B cell (primary cell): ENCODE results near the gene NUP58. TPM values are rescaled to one million over a fixed set of nuclear protein-coding genes. Genes with fewer than 3 reads are reported as not detected.

ENCODE experiments used
- ATAC-seq: fragments of 200-7000 bp; cut with Tn5 transposase; one replicate; pipeline ENCODE4 v1.10.0; 2021; ENCODE audit warnings: low read depth, mild to moderate bottlenecking, moderate number of reproducible peaks, moderate library complexity
- CTCF ChIA-PET: fragments of 350-600 bp; sonication (Branson Sonifier 250); formaldehyde crosslinking; loops from one replicate; lab custom pipeline; 2021; ENCODE audit warnings: antibody characterized with exemption, inconsistent platforms; lab: Charles Lee
- POLR2A ChIA-PET: fragments of 350-600 bp; sonication (Branson Sonifier 250); formaldehyde crosslinking; loops from one replicate; lab custom pipeline; 2021; ENCODE audit warnings: antibody characterized with exemption; lab: Charles Lee
- DNase-seq: peaks from one replicate; pipeline ENCODE4 v3.0.0; 2013
- H2AFZ ChIP-seq: 2 replicates; pipeline ENCODE4 v1.6.1; 2012; ENCODE audit warnings: mild to moderate bottlenecking, low read depth, low read length; ENCODE audit not compliant: insufficient read depth, poor library complexity, severe bottlenecking
- H3K27ac ChIP-seq, 2 donors: 1 replicate in 1 of 2; 2 replicates in 1 of 2; pipeline ENCODE4 v1.5.1; 2012 to 2013; ENCODE audit warnings: low read length in 2 of 2, mild to moderate bottlenecking in 2 of 2, moderate library complexity in 1 of 2
- H3K27me3 ChIP-seq, 4 experiments: fragments of 200-600 bp in 1 of 4; sonication (generic) in 1 of 4; replicated peaks in 1 of 4; 1 replicate in 2 of 4; 2 replicates in 2 of 4; pipeline versions ENCODE4 v1.6.1 to v1.7.0; 2013 to 2016; ENCODE audit warnings: low read length in 3 of 4, mild to moderate bottlenecking in 2 of 4, mixed read lengths in 1 of 4, moderate library complexity in 1 of 4; ENCODE audit not compliant: insufficient read depth in 4 of 4, control insufficient read depth in 3 of 4; ENCODE audit errors: control extremely low read depth in 1 of 4
- H3K36me3 ChIP-seq, 2 experiments: replicated peaks in 1 of 2; 1 replicate in 1 of 2; 2 replicates in 1 of 2; pipeline versions ENCODE4 v1.6.1 to v1.7.1; 2013; ENCODE audit warnings: low read length in 1 of 2; ENCODE audit not compliant: insufficient read depth in 2 of 2, control insufficient read depth in 1 of 2; ENCODE audit errors: control extremely low read depth in 1 of 2, extremely low read depth in 1 of 2
- H3K4me1 ChIP-seq, 2 donors: fragments of 200-600 bp in 1 of 2; sonication (generic) in 1 of 2; 1 replicate in 1 of 2; 2 replicates in 1 of 2; pipeline versions ENCODE4 v1.5.1 to v1.6.1; 2013 to 2017; ENCODE audit warnings: low read length in 2 of 2; ENCODE audit not compliant: control insufficient read depth in 2 of 2, insufficient read depth in 2 of 2
- H3K4me2 ChIP-seq: replicated peaks from 2 replicates; pipeline ENCODE3; 2012; ENCODE audit warnings: mild to moderate bottlenecking, low read depth, low read length; ENCODE audit not compliant: poor library complexity, severe bottlenecking
- H3K4me3 ChIP-seq, 5 experiments: fragments of 200-600 bp in 1 of 5; sonication (generic) in 1 of 5; 1 replicate in 3 of 5; 2 replicates in 2 of 5; pipeline versions ENCODE4 v1.5.1 to v1.7.0; 2011 to 2016; ENCODE audit warnings: low read length in 4 of 5, mild to moderate bottlenecking in 4 of 5, low read depth in 2 of 5, control low read depth in 1 of 5, moderate library complexity in 1 of 5; ENCODE audit not compliant: insufficient read depth in 1 of 5; ENCODE audit errors: control extremely low read depth in 1 of 5, extremely low read depth in 1 of 5
- H3K79me2 ChIP-seq: fragments of 200-600 bp; sonication (generic); one replicate; pipeline ENCODE4 v1.6.0; 2016; ENCODE audit warnings: low read length; ENCODE audit not compliant: control insufficient read depth, insufficient read depth
- H3K9ac ChIP-seq: fragments of 200-600 bp; sonication (generic); 2 replicates; pipeline ENCODE4 v1.6.1; 2017; ENCODE audit warnings: mild to moderate bottlenecking, low read length, moderate library complexity
- H3K9me3 ChIP-seq, 3 donors: one replicate each; pipeline versions ENCODE4 v1.6.1 to v1.7.1; 2013; ENCODE audit warnings: low read length in 2 of 3; ENCODE audit not compliant: control insufficient read depth in 2 of 3, insufficient read depth in 1 of 3; ENCODE audit errors: control extremely low read depth in 1 of 3
- H4K20me1 ChIP-seq: 2 replicates; pipeline ENCODE4 v1.6.0; 2012; ENCODE audit warnings: mild to moderate bottlenecking, low read length; ENCODE audit not compliant: insufficient read depth, control insufficient read depth, poor library complexity, severe bottlenecking
- H3K27ac Mint-ChIP-seq: one replicate; pipeline ENCODE4 v1.8.0; 2021; ENCODE audit warnings: mixed read lengths
- H3K27me3 Mint-ChIP-seq: one replicate; pipeline ENCODE4 v1.8.0; 2021; ENCODE audit warnings: mixed read lengths
- H3K4me1 Mint-ChIP-seq: one replicate; pipeline ENCODE4 v1.8.0; 2021; ENCODE audit warnings: mixed read lengths
- H3K4me3 Mint-ChIP-seq: one replicate; pipeline ENCODE4 v1.8.0; 2021; ENCODE audit warnings: mixed read lengths
- H3K9me3 Mint-ChIP-seq: one replicate; pipeline ENCODE4 v1.8.0; 2022; ENCODE audit warnings: mixed read lengths; ENCODE audit not compliant: insufficient read depth
- CTCF ChIP-seq: fragments of 200-600 bp; IDR thresholded peaks from one replicate; pipeline ENCODE4 v1.8.0; 2022; ENCODE audit warnings: antibody characterized with exemption, mild to moderate bottlenecking
- EZH2 ChIP-seq: IDR thresholded peaks from 2 replicates; pipeline ENCODE4 v1.6.1; 2012; ENCODE audit warnings: borderline replicate concordance, low read depth, mild to moderate bottlenecking, moderate library complexity, low read length; ENCODE audit not compliant: insufficient read depth, poor library complexity, severe bottlenecking
- WGBS: methylation state at CpG from one replicate; pipeline ENCODE4 v1.1.5; 2013; ENCODE audit warnings: missing lambda C conversion rate; ENCODE audit not compliant: insufficient coverage; 5-methylcytosine and 5-hydroxymethylcytosine counted together
- intact Hi-C: fragments of 100-400 bp; cut with micrococcal nuclease; formaldehyde crosslinking; loops from one replicate; pipeline ENCODE4 v1.10.0; 2022
- polyA plus RNA-seq: library from polyadenylated mRNA; depleted of rRNA; stranded (reverse); fragments of >200 nt; gene quantifications from 2 replicates; pipeline ENCODE4 v1.2.3, GENCODE V29; 2012
- total RNA-seq, 2 donors: library from RNA; stranded (reverse); fragments of 120-200 nt in 1 of 2; gene quantifications; 1 replicate in 1 of 2; 2 replicates in 1 of 2; pipeline versions ENCODE4 v1.2.3 to v1.2.4, GENCODE V29; 2013 to 2022

Gene NUP58
- total and polyA plus RNA-seq, 2 donors (not counting 1 experiment from before 2014, with no cell fraction given), result 11.8 to 41.0 TPM

GRCh38 chr13:25319771-25320170 is 18.3 kb downstream of the NUP58 start:
- no peak for DNase-seq
- intact Hi-C loops, result loop anchor here (5.0 kb wide), 1 partner anchor 62 kb away; no protein-coding TSS in a partner anchor
- no peak for ATAC-seq
- no peak overlapping the region for H3K4me3 ChIP-seq
- no peaks in the 10 kb centered on the region for H3K4me1 ChIP-seq
- Mint-ChIP-seq H3K27ac (no peak overlapping the region), H3K4me3 (no peak overlapping the region), H3K9me3 (no peaks in the 10 kb centered on the region), H3K4me1 (no peaks in the 10 kb centered on the region), H3K27me3 (no peaks in the 10 kb centered on the region)
- no peak overlapping the region for H3K4me2 ChIP-seq
- no peak overlapping the region for H3K9ac ChIP-seq
- peaks cover 21 to 61% of the 10 kb centered on the region in 2 experiments for H3K36me3 ChIP-seq
- CTCF ChIA-PET, result no interaction called here
- H4K20me1 ChIP-seq, result no peaks in the 10 kb centered on the region
- POLR2A ChIA-PET, result no interaction called here
- no peak overlapping the region for H2AFZ ChIP-seq
- no CpG with 5 or more reads among the region's 1 CpG for WGBS
- TF ChIP-seq EZH2 (no peak), CTCF (no peak)
- H3K9me3 ChIP-seq, result no peaks in the 10 kb centered on the region
- no peaks in the 10 kb centered on the region for H3K27me3 ChIP-seq
- no peaks in the 10 kb centered on the region for H3K79me2 ChIP-seq
- H3K27ac ChIP-seq, result no peak overlapping the region

GRCh38 chr13:25324100-25324499 is 22.7 kb downstream of the NUP58 start:
- no peak overlapping the region for H3K4me2 ChIP-seq
- H3K4me3 ChIP-seq, result no peak overlapping the region
- peaks cover 17 to 65% of the 10 kb centered on the region in 2 experiments for H3K36me3 ChIP-seq
- ATAC-seq (no peak), DNase-seq (no peak)
- no peaks in the 10 kb centered on the region for H3K9me3 Mint-ChIP-seq
- TF ChIP-seq CTCF (no peak), EZH2 (no peak)
- H3K4me1 Mint-ChIP-seq, result no peaks in the 10 kb centered on the region
- ChIA-PET POLR2A (no interaction called here), CTCF (interaction anchor here (0.7 kb wide), 1 partner anchor 30 kb away, joined by 3 read pairs; no protein-coding TSS in a partner anchor)
- no peak overlapping the region for H3K27ac Mint-ChIP-seq
- H4K20me1 ChIP-seq, result no peaks in the 10 kb centered on the region
- H3K4me3 Mint-ChIP-seq, result no peak overlapping the region
- no peak overlapping the region for H2AFZ ChIP-seq
- no peaks in the 10 kb centered on the region for H3K27me3 Mint-ChIP-seq
- H3K9ac ChIP-seq, result no peak overlapping the region
- no peaks in the 10 kb centered on the region for H3K4me1 ChIP-seq
- no peaks in the 10 kb centered on the region for H3K9me3 ChIP-seq
- no peaks in the 10 kb centered on the region for H3K27me3 ChIP-seq
- intact Hi-C loops, result no loop called here
- H3K79me2 ChIP-seq, result no peaks in the 10 kb centered on the region
- WGBS, result no CpG with 5 or more reads among the region's 2 CpGs
- H3K27ac ChIP-seq, result no peak overlapping the region
